Calu3 (cell line): Measurements from ENCODE around the gene TARDBP. TPM values are rescaled to one million over a fixed set of nuclear protein-coding genes. Genes with fewer than 3 reads are reported as not detected.

Experiments
- BruUV-seq: library from RNA; stranded (reverse); fragments of 400-500 nt; replicated peaks from 2 replicates; lab custom pipeline; 2021; lab: Mats Ljungman, UMichigan
- CTCF ChIA-PET: fragments of 300-600 bp; sonication (Branson Sonifier 250); formaldehyde crosslinking; loops from one replicate; lab custom pipeline; 2022; ENCODE audit warnings: antibody characterized with exemption; lab: Charles Lee
- DNase-seq: peaks from one replicate; pipeline ENCODE4 v3.0.0; 2022
- H3K27ac Mint-ChIP-seq: one replicate; pipeline ENCODE4 v1.8.0; 2022; ENCODE audit warnings: mixed read lengths; ENCODE audit not compliant: unreplicated experiment
- H3K27me3 Mint-ChIP-seq: one replicate; pipeline ENCODE4 v1.8.0; 2022; ENCODE audit warnings: mixed read lengths; ENCODE audit not compliant: unreplicated experiment
- H3K36me3 Mint-ChIP-seq: one replicate; pipeline ENCODE4 v1.8.0; 2022; ENCODE audit warnings: mild to moderate bottlenecking, moderate library complexity, mixed read lengths; ENCODE audit not compliant: insufficient read depth, unreplicated experiment
- H3K4me1 Mint-ChIP-seq: one replicate; pipeline ENCODE4 v1.8.0; 2022; ENCODE audit warnings: mild to moderate bottlenecking, low read depth, mixed read lengths; ENCODE audit not compliant: unreplicated experiment
- H3K4me3 Mint-ChIP-seq: one replicate; pipeline ENCODE4 v1.8.0; 2022; ENCODE audit warnings: mild to moderate bottlenecking, low read depth, moderate library complexity, mixed read lengths; ENCODE audit not compliant: unreplicated experiment
- H3K9me3 Mint-ChIP-seq: one replicate; pipeline ENCODE4 v1.8.0; 2022; ENCODE audit warnings: low read depth, mixed read lengths; ENCODE audit not compliant: unreplicated experiment
- intact Hi-C: fragments of 100-400 bp; cut with micrococcal nuclease; formaldehyde crosslinking; loops from one replicate; pipeline ENCODE4 v1.10.0; 2022; ENCODE audit not compliant: unreplicated experiment
- total RNA-seq: library from RNA; stranded (reverse); gene quantifications from 2 replicates; pipeline ENCODE4 v1.2.3, GENCODE V29; 2022
- TF ChIP-seq, protein P1 (sequence below): fragments of 200-600 bp; IDR thresholded peaks from one replicate; pipeline ENCODE4 v1.8.0; 2022; ENCODE audit warnings: antibody characterized with exemption; ENCODE audit not compliant: unreplicated experiment

TARDBP gene
- total RNA-seq, 1 experiment from 2014 or later, result 130 TPM

DNA sequence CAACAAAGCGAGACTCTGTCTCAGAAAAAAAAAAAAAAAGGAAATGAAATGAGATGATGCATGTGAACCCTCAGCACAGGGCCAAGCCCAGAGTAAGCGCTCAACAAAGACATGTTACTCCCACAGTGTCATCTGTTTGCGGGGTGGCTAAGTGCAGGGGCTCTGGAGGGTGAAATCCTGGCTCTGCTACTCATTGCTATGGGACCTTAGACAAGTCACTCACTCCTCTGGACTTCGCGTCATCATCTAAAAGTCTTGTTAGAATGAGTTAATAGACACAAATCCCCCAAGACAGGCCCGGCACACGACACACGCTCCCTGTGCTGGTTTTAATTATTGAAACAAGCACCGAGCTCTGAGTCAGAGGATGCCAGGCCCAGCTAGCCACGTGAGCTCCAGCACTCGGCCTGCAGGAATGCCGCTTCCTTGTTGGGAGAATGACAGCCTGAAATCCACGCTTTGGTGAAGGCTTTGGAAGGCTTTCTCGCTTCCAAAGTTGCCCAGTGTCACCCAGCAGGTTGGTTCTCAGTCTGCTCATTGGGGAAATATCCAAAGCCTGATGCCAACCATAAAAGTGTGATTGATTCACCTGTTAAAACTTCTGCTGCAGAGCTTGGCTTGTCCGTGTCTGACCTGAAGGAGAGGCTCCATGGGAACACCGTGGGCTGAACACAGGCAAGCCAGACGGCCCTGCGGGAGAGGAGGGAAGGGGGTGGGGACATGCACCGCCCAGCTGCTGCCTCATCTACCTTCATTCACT lies 36.7 kb upstream of the TARDBP start:
- peak; percentile 61 for DNase-seq
- TF ChIP-seq, protein P1, sequence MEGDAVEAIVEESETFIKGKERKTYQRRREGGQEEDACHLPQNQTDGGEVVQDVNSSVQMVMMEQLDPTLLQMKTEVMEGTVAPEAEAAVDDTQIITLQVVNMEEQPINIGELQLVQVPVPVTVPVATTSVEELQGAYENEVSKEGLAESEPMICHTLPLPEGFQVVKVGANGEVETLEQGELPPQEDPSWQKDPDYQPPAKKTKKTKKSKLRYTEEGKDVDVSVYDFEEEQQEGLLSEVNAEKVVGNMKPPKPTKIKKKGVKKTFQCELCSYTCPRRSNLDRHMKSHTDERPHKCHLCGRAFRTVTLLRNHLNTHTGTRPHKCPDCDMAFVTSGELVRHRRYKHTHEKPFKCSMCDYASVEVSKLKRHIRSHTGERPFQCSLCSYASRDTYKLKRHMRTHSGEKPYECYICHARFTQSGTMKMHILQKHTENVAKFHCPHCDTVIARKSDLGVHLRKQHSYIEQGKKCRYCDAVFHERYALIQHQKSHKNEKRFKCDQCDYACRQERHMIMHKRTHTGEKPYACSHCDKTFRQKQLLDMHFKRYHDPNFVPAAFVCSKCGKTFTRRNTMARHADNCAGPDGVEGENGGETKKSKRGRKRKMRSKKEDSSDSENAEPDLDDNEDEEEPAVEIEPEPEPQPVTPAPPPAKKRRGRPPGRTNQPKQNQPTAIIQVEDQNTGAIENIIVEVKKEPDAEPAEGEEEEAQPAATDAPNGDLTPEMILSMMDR, result no peak
- CTCF ChIA-PET, result interaction anchor here (1.2 kb wide), 1 partner anchor 13 kb away, joined by 5 read pairs; no protein-coding TSS in a partner anchor
- BruUV-seq, result no TSS peak
- peaks cover 12% of the 10 kb centered on the region for H3K27me3 Mint-ChIP-seq
- peaks cover 21% of the 10 kb centered on the region for H3K4me1 Mint-ChIP-seq
- intact Hi-C loops, result no loop called here
- H3K36me3 Mint-ChIP-seq, result no peaks in the 10 kb centered on the region
- H3K4me3 Mint-ChIP-seq, result no peak overlapping the region
- H3K9me3 Mint-ChIP-seq, result no peaks in the 10 kb centered on the region
- H3K27ac Mint-ChIP-seq, result no peak overlapping the region

DNA sequence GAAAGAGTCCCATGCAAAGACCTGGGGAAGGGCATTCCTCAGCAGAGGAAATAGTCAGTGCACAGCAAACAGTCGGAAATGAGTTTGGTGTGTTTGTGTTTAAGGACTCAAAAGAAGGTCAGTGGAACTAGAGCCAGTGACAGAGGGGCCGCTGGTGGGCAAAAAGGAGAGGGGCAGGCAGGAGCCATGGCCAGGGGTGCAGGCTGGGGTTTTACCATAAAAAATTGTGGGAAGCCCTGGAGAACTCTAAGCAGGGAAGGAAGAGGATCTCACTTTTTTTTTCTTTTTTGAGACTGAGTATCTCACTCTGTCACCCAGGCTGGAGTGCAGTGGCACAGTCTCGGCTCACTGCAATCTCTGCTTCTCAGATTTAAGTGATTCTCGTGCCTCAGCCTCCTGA lies 33.7 kb upstream of the TARDBP start:
- TF ChIP-seq, protein P1, result no peak
- DNase-seq, result no peak
- intact Hi-C loops, result loop anchor here (1.0 kb wide), 1 partner anchor 34 kb away; the partner anchor contains the start of gene TARDBP
- Mint-ChIP-seq H3K4me1 (peaks cover 29% of the 10 kb centered on the region), H3K27ac (no peak overlapping the region), H3K4me3 (no peak overlapping the region), H3K36me3 (no peaks in the 10 kb centered on the region), H3K9me3 (no peaks in the 10 kb centered on the region), H3K27me3 (no peaks in the 10 kb centered on the region)
- BruUV-seq, result no TSS peak
- CTCF ChIA-PET, result interaction anchor here (1.4 kb wide), 1 partner anchor 16 kb away, joined by 3 read pairs; no protein-coding TSS in a partner anchor

DNA sequence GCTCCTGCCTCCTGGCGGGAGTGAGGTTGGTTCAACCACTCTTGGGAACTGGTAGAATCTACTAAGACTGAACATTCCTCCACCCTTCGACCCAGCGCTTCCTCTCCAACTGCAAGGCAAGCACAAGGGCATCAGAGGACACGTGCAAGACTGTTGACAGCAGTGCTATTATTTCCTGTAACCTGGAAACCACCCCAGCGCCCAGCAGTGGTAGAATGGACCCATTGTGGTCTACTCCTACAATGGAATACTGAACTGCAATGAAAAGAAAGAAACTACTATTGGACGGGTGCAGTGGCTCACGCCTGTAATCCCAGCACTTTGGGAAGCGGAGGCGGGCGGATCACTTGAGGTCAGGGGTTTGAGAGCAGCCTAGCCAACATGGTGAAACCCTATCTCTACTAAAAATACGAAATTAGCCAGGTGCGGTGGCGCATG lies 33.0 kb upstream of the TARDBP start:
- intact Hi-C loops, result loop anchor here (1.0 kb wide), 1 partner anchor 33 kb away; the partner anchor contains the start of gene TARDBP
- peak overlapping the region; percentile 46 for H3K4me3 Mint-ChIP-seq
- peak; percentile 74 for DNase-seq

DNA sequence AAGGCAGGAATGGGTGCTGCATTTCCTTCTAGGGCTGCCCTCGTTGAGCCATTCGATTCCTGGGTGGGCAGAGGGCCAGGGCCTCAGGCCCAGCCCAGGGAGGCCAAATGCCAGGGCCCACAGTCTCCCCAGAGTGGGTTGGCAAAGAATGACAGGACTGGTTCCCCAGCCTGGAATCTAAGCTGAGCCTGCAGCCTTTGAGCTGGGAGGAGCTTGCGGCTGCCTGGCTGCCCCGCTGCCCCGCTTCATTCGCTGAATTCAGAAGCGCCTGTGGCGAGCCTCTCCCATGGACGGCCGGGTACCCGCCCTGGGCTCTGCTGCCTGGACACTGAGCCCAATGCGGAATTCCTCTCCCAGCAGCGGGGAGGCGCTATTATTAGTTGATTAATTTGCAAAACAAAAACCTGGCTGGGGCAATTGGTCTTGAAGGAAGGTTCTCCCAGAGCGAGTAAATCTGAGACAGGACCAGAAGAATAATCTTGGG lies 32.3 kb upstream of the TARDBP start:
- H3K9me3 Mint-ChIP-seq, result no peaks in the 10 kb centered on the region
- CTCF ChIA-PET, result interaction anchor here (0.6 to 1.4 kb wide), 3 partner anchors 18 to 57 kb away, joined by 3 to 4 read pairs (median 3); partner anchors contain the start of gene TARDBP
- no peaks in the 10 kb centered on the region for H3K27me3 Mint-ChIP-seq
- intact Hi-C loops, result no loop called here
- H3K4me3 Mint-ChIP-seq, result no peak overlapping the region
- TF ChIP-seq, protein P1, result no peak
- peaks cover 29% of the 10 kb centered on the region for H3K4me1 Mint-ChIP-seq
- no TSS peak for BruUV-seq
- DNase-seq, result peak; percentile 82
- H3K36me3 Mint-ChIP-seq, result no peaks in the 10 kb centered on the region
- H3K27ac Mint-ChIP-seq, result peak overlapping the region; percentile 80

More for the DNA sequence above, 33.0 kb upstream of the TARDBP start:
- Mint-ChIP-seq H3K27ac (peak overlapping the region; percentile 80), H3K9me3 (no peaks in the 10 kb centered on the region), H3K4me1 (peaks cover 29% of the 10 kb centered on the region), H3K36me3 (no peaks in the 10 kb centered on the region), H3K27me3 (no peaks in the 10 kb centered on the region)
- TF ChIP-seq, protein P1, result no peak
- CTCF ChIA-PET, result interaction anchor here (1.2 to 1.4 kb wide), 2 partner anchors 17 to 58 kb away, joined by 3 read pairs; no protein-coding TSS in a partner anchor
- no TSS peak for BruUV-seq
